Epidermal melanocyte (primary cell): ENCODE results near the gene CADPS.

Experiments used
- DNase-seq: peaks from one replicate; pipeline ENCODE4 v3.0.0; 2011; ENCODE audit warnings: low spot score; ENCODE audit not compliant: insufficient read length

Gene CADPS

DNA sequence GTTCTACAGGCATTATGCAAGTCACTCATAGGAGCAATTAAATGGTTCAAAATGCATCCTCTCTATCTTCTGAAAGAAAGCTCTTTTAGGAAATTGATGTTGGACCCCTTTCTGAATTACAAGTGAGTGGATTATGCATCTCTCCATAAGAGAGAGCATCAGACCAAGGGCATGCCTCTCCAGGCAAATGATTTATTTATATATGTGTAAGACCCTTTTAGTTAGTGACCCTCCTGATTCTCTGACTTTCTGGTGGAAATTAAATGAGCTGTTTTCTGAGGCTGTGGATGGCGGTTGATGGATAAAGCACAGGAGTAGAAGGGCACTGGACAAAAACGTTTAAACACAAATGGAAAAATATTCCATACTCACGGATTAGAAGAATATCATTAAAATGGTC is 62.6 kb downstream of the CADPS start:
- no peak for DNase-seq

DNA sequence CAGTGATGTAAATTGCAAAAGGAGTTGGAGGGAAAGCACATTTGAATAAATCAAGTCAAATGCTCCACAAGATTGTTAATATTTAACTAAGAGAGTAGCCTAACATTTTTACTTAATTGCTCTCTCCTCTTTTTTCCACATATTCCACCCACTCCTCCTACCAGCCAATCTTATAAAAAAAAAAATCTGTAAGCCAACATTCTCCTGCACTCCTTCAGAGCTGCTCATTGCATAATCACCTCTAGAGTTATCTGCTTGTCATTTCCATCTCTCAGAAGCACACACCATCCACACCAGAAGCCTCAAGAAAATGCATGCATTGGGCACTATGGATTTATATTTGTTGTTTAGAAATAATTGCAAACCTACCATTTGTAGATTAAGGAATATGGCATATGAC is 64.1 kb downstream of the CADPS start:
- no peak for DNase-seq

DNA sequence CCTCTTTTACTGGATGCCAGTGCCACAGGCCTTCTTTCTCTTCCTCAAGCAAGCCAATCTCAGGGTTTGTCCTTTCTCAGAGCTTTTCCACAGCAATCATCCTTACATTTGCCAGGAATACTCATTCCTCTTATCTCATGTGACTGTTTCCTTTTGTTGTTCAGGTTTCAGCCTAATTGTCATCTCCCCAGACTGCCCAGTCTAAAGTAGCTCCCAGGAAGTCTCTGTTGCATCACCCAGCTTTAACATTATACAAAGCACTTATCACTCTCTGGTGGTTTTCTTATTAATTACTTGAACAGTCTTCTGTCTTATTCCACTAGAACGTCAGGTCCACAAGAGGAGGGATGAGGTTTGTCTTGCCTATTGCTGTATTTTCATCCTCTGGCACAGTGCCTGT is 65.8 kb downstream of the CADPS start:
- no peak for DNase-seq

DNA sequence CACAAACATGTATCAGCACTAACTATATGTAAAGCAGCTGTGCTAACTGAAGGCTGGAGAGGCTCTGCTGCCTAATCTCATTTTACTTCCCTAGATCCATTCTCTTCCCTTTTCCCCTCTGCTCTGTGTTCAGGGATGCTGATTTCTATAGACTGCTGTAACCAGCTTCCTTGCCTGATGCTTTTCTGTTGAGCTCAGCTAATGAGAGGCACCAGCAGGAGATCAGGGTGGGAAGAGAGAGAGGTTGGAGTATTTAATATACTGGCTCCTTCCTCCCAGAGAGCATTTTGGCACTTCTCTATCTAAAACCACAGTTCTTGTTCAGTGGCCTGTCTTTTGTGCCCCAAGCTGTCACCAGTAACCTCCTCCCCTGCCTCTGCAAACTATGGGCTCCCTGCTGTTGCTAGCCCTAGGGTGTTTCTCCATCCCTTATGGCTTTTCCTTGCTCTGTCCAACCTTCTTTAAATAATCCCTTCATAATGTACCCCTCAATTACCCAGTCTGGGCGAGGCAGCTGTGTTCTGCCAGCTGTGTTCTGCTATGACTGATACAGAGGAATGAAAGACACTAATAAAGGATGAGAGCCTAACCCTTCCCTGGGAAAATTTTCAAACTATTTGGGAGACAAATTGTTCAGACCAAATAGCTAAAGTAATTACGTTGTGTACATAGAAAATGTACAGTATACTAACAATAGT is 69.5 kb downstream of the CADPS start:
- DNase-seq: no peak

DNA sequence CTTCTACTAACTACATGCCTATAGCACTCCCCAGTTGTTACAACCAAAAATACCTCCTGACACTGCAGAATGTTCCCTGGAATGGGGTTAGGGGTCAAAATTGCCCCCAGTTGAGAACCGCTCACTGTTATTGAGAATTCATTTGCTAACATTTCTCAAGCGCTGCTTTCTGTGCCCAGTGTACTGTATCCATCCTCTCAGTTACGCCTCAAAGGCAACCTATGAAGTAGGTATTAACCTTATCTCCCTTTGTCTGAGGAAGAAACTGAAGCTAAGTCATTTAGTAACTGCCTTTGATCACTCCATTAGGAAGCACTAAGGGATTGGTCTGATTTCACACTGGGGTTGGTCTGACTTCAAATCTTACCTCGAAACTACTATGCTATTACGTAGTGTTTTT is 70.1 kb downstream of the CADPS start:
- no peak for DNase-seq

DNA sequence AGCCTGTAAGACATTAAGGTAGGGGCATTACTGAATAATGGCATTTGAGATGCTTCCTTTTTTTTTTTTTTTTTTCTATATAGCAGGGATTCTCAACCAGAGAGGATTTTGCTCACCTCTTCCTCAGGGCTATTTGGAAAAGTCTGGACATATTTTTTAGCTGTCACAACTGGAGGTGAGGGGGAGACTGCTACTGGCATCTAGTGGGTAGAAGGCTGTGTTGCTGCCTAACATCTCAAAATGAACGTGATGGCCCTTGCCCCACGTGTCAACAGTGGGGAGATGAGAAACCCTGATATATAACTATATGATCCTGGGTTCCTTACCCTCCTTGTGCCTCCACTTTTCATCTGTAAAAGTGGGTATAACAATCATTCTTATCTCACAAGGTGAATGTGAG is 71.9 kb downstream of the CADPS start:
- DNase-seq: no peak

DNA sequence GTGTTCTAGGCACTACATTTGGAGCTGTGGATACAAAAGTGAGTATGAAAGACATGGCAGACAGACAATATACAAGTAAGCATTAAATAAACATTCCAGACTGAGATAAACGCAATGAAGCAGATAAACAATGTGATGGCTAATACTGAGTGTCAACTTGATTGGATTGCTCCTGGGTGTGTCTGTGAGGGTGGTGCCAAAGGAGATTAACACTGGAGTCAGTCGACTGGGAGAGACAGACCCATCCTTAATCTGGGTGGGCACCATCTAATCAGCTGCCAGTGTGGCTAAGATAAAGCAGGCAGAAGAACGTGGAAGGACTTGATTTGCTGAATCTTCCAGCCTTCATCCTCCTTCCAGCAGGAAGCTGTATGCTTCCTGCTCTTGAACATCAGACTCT is 77.2 kb downstream of the CADPS start:
- DNase-seq: no peak

DNA sequence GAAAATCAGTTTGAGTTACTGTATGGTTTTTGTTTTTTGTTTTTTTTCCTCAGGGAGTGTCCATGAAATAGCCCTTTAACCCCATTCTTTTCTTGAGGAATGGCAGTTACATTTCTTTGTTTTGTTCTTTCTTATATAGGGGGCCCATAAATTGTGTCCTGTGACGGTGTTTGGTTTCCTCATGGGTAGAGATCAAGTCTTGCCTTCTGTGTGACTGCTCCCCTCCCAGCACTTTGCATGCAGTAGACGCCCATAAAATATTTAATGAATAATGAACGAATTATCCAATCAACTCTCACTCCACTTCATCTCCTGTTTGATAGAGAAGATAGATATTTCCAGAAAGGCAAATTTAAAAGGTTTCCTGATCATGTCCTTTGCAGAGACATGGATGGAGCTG is 78.1 kb downstream of the CADPS start:
- DNase-seq: no peak

DNA sequence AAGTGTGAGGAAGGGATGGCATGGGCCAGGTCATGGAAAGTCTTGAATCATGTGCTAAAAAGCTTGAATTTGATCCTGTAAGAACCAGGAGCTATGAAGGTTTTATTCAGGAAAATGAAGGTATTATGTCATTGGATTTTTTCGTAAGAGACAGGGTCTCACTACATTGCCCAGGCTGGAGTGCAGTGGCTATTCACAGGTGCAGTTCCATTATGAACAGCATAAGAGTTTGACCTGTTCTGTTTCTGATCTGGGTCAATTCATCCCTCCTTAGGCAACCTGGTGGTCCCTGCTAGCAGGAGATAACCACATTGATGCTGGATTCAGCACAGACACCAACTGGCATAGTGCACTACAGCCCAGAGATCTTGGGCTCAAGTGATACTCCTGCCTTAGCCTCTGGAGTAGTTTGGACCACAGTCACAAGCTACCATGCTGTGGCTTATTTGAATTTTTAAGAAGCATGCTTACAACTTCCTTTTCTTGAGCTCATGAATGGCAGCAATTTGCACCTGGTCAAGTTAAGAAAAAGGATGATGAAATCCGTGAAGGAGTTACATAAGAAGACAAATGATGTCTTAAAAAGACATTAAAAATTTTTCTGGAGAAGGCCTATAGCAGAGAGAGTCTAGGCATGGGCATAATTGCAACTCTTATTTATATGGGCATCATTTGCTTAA is 79.1 kb downstream of the CADPS start:
- DNase-seq: no peak

DNA sequence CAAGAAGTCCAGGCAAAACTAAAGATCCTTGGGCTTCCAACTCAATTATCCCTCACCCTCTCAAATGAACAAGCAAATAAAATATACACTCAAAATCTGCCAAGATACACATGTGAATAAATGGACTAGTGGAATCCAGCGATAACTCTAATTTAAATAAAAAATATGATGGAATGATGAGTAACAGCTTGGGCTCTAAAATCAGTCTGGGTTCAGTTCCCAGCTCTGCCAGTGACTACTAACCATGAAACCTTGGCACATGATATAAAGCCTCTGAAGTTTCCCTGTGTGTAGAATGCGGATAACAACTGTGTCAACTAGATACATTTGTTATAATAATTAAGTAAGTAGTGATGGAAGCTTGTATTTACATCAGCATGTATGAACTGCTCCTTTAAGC is 81.3 kb downstream of the CADPS start:
- DNase-seq: no peak

DNA sequence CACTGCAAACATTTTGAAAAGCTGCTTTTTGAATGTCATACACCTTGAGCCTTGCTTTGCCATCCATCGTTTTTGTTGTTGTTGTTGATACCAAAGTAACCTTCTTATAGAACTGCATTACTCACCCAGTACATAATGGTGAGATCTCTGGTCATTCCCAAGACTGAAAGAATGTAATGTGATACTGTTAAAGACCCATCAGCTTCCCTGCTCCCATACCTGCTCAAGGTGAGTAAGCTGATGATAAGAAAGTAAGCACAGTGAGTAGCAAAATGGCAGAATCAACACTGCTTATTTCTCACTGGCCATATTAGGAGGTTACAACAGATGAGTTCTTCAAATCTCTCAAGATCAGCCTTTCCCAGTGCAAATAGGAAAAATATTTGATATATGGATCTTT is 89.8 kb downstream of the CADPS start:
- DNase-seq: no peak

DNA sequence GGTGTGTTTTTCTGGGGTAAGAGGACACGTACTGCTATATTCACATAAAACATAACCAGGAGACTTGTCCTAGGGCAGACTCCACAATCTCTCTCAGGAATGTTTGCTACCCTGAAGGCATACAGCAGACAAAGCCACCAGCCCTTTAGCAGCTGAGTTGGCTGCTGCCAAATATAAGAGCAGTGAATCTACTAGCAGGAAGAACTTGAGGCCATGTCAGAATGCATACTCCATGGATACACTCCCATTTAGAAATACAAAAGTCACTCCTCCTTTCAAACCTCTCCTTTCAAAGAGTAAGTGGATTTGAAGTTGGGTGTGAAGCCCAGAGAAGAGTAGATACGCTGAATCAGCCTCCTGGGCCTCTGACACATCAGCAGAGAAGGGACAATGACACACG is 94.1 kb downstream of the CADPS start:
- no peak for DNase-seq

DNA sequence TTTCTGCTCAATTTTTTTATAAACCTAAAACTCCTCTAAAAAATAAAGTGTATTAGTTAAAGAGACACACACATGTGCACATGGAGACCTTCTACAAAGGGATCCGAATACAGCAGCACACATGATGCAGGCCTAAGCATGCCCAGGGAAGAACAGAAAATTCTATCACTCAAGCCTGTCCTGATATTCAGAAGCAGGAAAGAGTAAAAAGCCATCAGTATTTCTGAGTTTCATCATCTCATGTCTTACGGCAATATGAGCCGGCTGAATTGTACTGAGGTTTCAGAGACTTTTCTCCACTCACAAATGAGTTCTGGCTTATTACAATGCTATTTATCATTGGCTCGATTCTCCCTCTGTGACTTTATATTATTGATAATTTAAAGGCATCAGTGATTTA is 97.5 kb downstream of the CADPS start:
- DNase-seq: no peak

DNA sequence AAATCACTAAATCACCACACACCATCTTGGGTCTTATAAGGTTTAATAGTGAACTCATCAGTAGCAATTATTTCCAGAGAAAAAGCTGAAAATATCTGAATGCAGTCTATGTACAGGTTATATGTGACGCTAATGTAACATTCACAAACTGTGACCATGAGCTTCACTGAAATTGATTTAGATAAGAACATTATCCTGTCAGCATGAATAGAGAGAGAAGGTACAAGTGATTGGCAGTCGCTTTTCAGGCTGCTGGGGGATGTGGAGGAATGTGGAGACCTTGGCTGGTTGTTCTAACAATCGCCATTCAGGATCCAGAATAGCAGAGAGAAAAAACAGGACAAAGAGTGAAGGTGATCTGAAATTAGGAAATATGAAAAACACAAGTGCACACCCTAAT is 98.1 kb downstream of the CADPS start:
- no peak for DNase-seq

DNA sequence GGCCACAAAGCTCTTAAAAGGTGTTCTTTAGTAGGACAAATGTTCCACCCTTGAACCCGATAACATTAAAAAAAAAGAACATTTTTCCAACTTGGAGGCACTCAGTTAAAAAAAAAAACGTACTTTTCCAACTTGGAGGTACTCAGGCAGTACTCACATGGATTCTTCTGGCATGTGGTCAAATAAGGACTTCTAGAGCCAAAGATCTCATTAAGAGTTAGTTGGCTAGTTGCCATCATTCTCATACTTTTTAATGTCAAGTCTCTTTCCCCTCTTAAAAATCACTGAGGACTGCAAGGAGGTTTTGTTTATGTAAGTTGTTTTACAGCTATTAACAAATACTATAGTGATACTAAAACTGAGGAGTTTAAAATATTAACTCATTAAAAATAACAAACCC is 101.0 kb downstream of the CADPS start:
- no peak for DNase-seq

DNA sequence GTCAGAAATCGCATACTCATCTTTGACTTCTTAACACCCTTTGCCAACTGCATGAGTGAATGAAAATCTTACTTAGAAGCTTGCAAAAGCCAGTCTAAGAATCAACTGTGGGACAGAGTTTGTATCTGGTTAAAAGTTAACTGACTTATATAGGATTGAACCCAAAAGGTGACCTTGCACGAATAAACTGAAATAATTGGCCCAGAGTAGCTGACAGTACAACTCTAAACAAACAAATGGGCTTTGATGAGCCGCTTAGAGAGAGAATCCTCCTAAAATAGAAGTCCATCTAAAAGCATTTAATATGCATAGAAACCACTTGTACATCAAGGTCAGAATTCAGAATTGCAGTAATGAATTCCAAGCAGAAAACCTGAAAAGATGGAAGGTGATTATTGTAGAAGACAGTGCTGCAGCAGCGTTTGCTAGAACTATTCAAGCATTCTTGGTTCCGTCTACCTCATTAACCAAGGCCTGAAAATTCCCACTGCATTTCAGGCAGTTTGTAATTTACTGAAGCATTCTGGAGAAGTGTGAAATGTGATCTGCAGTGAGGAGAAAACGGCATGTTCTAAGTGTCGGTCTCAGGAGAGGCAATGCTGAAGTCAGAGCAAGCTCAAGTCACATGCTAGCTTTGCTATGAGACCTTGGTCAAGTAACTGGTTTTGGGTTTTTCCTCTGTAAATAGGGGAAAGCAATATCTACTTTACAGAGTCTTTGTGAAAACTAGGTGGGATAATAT is 103.7 kb downstream of the CADPS start:
- no peak for DNase-seq

DNA sequence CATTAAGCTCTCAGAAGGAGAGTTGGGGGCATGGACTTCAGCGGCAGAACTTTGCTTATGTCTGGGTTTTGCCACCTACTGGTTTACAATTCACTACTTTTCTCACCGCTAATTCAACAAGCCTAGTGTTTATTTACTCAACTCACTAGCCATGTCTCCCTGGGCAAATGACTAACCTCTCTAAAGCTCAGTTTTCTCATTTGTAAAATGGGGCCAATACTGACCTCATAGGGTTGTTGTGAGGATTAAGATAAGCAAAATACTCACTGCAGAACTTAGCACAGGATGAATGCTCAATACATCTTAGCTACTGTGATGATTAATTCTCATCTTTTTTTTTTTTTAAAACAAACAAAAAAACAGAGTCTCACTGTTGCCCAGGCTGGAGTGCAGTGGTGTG is 106.3 kb downstream of the CADPS start:
- DNase-seq: no peak

DNA sequence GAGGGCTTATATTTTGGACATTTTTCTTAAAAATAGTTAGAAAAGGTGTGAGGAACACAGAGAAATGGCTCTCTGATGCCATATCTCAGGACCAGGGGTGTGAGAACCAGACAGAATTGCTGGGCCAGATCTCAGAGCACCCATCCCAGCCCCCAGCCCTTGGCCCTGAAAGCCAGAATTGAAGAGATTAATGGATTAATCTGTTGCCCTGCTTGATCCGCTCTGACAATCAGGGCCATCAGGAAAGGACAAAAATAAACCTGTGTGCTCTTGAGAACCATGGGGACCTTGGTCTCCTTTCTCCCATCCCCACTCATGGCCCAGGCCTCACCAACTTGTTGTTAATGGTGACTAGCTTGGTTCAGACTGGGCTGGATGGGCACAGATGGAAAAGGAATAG is 113.5 kb downstream of the CADPS start:
- DNase-seq: no peak

DNA sequence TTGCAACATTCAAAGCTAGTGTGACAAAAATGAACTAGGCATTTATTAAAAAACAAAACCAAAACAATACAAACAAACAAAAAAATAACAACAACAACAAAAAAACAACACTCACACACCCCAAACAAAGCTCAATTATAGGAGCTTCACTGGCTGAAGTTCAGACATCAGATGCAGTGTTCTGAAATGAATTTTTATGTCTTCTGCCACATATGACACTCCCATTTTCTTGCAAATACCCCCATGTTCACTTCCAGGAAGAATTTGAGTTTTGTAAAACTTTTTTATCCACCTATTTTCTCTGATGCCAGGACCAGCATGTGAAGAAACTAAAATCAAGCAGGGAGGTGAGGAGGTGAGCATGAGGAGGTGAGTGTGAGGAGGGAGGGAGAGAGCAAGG is 113.9 kb downstream of the CADPS start:
- no peak for DNase-seq

DNA sequence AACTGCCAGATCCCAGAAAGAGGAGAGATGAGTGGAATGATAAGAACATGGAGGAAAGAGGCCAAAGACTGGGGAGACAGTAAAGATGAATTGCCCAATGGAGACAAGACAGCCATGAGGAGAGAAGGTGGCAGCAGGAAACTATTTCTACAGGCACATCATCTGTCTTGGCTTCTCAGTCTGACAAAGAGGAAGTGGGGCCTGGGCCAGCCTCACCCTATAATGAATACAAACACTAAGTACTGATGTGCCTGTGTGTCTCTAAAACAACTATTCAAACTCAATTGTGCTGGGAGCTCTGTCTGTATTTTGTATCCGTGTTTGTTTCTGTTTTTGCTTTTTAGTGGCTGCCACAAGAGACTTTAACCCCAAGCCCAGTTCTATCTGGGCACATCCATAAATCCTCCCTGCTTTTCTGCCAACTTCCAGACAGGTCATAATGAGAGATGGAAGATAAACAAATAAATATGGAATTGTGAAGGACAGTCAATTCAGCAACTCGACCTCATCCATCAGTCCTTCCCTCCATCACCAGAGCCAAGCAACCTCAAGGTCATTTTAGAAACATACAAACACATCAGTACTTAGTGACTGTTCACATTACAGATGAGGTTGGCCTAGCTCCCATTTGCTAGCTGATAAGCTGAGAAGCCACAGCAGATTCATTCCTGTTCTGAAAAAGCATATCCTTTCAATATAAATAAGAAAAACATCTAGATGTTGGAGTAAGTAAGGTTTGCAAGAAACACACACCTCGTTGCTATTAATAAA is 116.7 kb downstream of the CADPS start:
- DNase-seq: no peak

DNA sequence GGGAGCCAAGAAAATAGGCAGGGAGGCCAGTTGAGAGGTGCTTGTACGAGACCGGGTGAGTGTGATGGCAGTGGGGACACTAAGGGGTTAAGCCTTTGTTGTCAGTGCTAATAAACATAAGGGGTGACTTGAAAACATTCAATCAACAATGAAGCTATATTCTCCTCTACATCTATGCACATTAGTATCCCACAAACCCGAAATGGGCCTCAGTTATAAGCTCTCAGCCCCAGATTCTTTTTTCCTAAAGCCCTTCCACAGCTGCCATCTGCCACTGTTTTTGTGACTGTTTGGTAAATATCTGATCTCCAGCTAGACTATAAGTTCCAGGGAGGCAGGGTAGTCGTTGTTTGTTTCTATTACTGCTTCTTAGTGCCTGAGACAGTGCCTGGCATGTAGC is 118.2 kb downstream of the CADPS start:
- DNase-seq: no peak

DNA sequence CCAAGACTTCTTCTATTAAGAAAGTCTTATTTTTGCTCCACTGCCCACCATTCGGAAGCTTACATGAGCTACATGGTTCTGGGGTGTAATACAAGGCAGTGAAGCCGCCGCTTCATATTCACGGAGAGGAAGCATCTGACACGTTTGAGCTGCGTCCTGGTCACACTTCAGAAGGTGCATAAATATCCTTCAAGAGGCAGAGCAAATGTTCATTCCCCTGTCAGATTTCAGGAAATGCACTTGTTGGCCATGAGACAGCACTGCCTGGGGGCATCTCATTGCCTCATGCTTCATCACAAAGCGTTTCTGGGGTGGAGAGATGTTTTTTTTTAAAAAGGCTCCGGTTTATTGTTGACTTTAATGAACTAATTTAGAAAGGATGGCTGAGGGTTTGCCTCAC is 119.9 kb downstream of the CADPS start:
- DNase-seq: no peak
